Dedifferentiated amniotic fluid mesenchymal stem cell (primary cell): ENCODE results near the gene URB1.
A peak's percentile ranks its signal among the peaks of the same experiment; 100 is the strongest.
"Not testable (repeated sequence)": the region's sequence is repeated elsewhere in the genome, so short reads cannot be mapped to it uniquely, and the experiment has no call there.

Source experiments
- DNase-seq: peaks from one replicate; pipeline ENCODE4 v3.0.0-alpha.2; 2016; ENCODE audit errors: extremely low spot score

URB1 gene

GRCh38 chr21:32298148-32298559 is 94.7 kb downstream of the URB1 start:
- no peak for DNase-seq

DNA sequence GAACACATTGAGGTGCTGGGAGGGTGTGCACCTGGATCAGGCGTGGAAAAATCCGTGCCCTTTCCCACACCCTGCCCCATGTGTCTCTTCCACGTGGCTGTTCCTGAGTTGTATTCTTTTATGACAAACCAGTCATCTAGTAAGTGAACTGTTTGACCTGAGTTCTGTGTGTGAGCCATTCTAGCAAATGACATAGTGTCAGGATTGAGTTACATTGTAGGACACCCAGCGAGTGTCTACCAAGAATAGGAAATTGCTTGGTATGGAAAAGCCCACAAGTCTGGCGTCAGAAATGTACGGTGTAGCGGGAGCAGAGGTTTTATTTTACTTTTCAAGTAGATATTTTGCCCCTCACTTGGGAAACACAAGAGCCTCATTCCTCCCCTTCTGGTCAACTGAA is 95.4 kb downstream of the URB1 start:
- no peak for DNase-seq

DNA sequence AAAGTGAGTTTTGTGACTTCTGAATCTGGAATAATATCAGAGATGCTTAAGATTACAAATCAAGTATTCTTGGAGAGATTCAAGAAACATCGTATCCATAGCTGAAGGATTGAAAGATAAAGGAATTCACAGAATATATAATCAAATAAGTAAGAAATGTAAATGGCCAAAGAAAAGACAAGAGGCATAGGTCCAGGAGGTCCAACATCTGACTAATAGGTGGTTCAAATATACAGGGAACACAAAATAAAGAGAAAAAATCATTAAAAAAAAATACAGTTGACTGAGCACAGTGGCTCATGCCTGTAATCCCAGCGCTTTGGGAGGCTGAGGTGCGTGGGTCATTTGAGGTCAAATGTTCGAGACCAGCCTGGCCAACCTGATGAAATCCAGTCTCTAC is 107.3 kb downstream of the URB1 start:
- DNase-seq, result no peak

GRCh38 chr21:32282992-32283391 is 109.8 kb downstream of the URB1 start:
- no peak for DNase-seq

GRCh38 chr21:32281531-32281930 is 111.3 kb downstream of the URB1 start:
- no peak for DNase-seq

DNA sequence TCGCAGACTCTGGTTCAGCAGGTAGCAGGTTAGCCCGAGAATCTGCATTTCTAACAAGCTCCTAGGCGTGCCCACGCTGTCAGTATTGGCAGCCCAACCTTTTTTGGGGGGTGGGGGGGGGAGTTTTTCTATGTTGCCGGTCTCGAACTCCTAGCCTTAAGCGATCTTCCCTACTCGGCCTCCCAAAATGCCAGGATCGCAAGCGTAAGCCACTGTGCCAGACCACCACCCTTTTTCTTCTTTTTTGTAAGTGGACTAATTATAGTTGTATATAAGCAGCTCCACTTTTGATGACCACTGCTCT is 113.5 kb downstream of the URB1 start:
- DNase-seq, result no peak

- DNase-seq, result peak; percentile 88
Measured at GRCh38 chr21:32278518-32279376, 114.1 kb downstream of the URB1 start, which contains the start of gene MIS18A. Gene MIS18A, minus strand, starts transcription at chr21:32279049. Its CDS starts 35 bp downstream, at chr21:32279014.

GRCh38 chr21:32278103-32278502 is 114.7 kb downstream of the URB1 start:
- no peak for DNase-seq

GRCh38 chr21:32276671-32277070 is 116.1 kb downstream of the URB1 start:
- DNase-seq, result no peak

- no peak for DNase-seq
Measured at GRCh38 chr21:32270748-32271147, 122.1 kb downstream of the URB1 start.

GRCh38 chr21:32265321-32265720 is 127.5 kb downstream of the URB1 start:
- not testable (repeated sequence) for DNase-seq

DNA sequence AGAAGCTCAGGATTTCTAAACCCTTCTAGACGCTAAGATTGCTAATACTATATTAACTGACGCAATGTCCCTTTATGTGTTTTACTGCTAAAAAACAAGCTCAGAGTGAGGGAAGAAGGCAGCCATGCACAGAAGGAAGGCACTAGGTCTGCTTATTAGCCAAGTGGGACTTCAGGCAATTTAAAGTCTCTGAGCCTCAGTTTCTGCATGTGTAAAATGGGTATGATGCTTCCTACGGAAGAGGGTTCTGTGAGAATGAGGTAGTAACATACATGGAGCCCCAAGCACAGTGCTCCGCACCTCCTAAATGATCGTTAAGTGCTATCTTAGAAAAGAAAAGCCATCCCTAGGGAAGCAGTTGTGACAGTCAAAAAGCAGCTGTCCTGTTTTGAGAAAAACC is 130.9 kb downstream of the URB1 start:
- no peak for DNase-seq
